ENCODE results near the gene CCDC33. TPM values are rescaled to one million over a fixed set of nuclear protein-coding genes. Genes with fewer than 3 reads are reported as not detected.

Gene CCDC33
- total and polyA plus RNA-seq, 2 donors (not counting 3 experiments of a cell fraction or from before 2014, with no cell fraction given), result not detected

DNA sequence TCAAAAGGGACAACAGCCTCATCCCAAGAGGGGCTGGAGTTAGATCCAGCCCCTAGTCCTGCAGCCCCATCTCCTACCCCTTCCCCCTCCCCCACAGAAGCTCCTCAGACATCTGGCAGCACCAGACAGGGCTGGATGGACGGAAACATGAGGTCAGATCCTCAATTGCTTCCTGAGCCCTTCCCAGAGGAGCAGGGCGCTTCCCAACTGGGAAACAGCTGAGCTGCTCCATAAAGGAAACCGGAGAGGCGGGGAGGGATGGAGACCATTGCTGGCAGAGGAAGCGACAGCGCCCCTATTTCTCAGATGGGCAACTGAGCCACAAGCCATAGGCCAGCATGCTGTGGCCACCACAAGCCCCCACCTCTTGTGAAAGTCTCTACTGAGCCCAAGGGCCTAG is 149.6 kb downstream of the CCDC33 start:
- dilution Hi-C loops (cut with MboI; ENCODE audit: extremely low pct_ligation_motif_present, low sequenced_read_pairs), result no loop called here
- Histone ChIP-seq H3K9ac (replicated peaks; ENCODE audit: extremely low read depth, insufficient read depth, low read length) (no peak overlapping the region), H3K79me2 (ENCODE audit: control insufficient read depth, insufficient read depth, low read length) (no peaks in the 10 kb centered on the region), H3K4me1 (ENCODE audit: control insufficient read depth, extremely low read depth, insufficient read depth, low read length) (peaks cover 28% of the 10 kb centered on the region), H2AFZ (ENCODE audit: low read depth, low read length) (no peak overlapping the region), H3K4me2 (ENCODE audit: insufficient read depth, low read length) (no peak overlapping the region), H4K20me1 (replicated peaks; ENCODE audit: control insufficient read depth, extremely low read depth, insufficient read depth, low read length) (no peaks in the 10 kb centered on the region), H3K36me3 (ENCODE audit: control insufficient read depth in 2 of 2, extremely low read depth in 1 of 2, insufficient read depth in 2 of 2, low read length in 2 of 2) (no peaks in the 10 kb centered on the region), H3K9me1 (replicated peaks; ENCODE audit: control insufficient read depth, extremely low read depth, insufficient read depth, low read length) (no peaks in the 10 kb centered on the region), H3K9me3 (replicated peaks; ENCODE audit: control insufficient read depth, insufficient read depth, low read length) (no peaks in the 10 kb centered on the region), H3K4me3 (replicated peaks in 1 of 3; ENCODE audit: insufficient read depth in 1 of 3, low read depth in 1 of 3, low read length in 3 of 3) (no peak overlapping the region), H3K27me3 (ENCODE audit: control insufficient read depth in 2 of 2, insufficient read depth in 2 of 2, low read length in 2 of 2) (no peaks in the 10 kb centered on the region), H3K27ac (ENCODE audit: insufficient read depth, low read depth, low read length) (peak overlapping the region; percentile 43)
- peak; percentile 39 for DNase-seq (ENCODE audit: low read depth, low spot score)
- CTCF ChIA-PET, result interaction anchor here (0.5 to 13.9 kb wide), 16 partner anchors 10 to 385 kb away, joined by 3 to 313 read pairs (median 6); partner anchors contain the start of genes SEMA7A and UBL7
- peak; percentile 90 for FAIRE-seq
- POLR2A ChIA-PET, result interaction anchor here (0.6 to 0.8 kb wide), 2 partner anchors 16 to 46 kb away, joined by 3 read pairs; no protein-coding TSS in a partner anchor
- TF ChIP-seq JUN (IDR thresholded peaks at IDR 0.05; ENCODE audit: borderline replicate concordance, insufficient read depth, insufficient read length, low read depth), result peak; percentile 18
- no peak for TF ChIP-seq POLR2AphosphoS5 (IDR thresholded peaks at IDR 0.05; ENCODE audit: insufficient read depth, low read depth, low read length)
- TF ChIP-seq POLR2A (IDR thresholded peaks at IDR 0.05; ENCODE audit: low read depth, low read length), result no peak
- TF ChIP-seq, protein P1, sequence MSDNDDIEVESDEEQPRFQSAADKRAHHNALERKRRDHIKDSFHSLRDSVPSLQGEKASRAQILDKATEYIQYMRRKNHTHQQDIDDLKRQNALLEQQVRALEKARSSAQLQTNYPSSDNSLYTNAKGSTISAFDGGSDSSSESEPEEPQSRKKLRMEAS (IDR thresholded peaks at IDR 0.05; ENCODE audit: insufficient read depth, insufficient read length), result no peak
- TF ChIP-seq GATA2 (IDR thresholded peaks at IDR 0.05; ENCODE audit: insufficient read depth, insufficient read length, low read depth, low read length), result no peak
- no peak for TF ChIP-seq EZH2 (IDR thresholded peaks at IDR 0.05; ENCODE audit: borderline replicate concordance, low read depth, low read length, severe bottlenecking)
- no peak for TF ChIP-seq FOS (IDR thresholded peaks at IDR 0.05; ENCODE audit: borderline replicate concordance, insufficient read depth, low read length)
- intact Hi-C loops (cut with micrococcal nuclease), result loop anchor here (1.0 kb wide), 2 partner anchors 48 to 161 kb away; partner anchors contain the start of gene SEMA7A
- no TSS peak for BruUV-seq (replicated peaks)

Other genes with a start within 250 kb of the CCDC33 start
- 12.4 and 12.9 TPM in 2 replicates for gene STOML1, start 244.0 kb upstream of the CCDC33 start, total RNA-seq
- 15.4 and 16.7 TPM in 2 replicates for gene STOML1, start 244.0 kb upstream of the CCDC33 start, polyA plus RNA-seq
- 77.4 and 79.6 TPM in 2 replicates for gene PML, start 241.6 kb upstream of the CCDC33 start, total RNA-seq
- gene PML, start 241.6 kb upstream of the CCDC33 start, polyA plus RNA-seq, result 30.4 and 32.2 TPM in 2 replicates
- gene GOLGA6A, start 153.8 kb upstream of the CCDC33 start, total RNA-seq, result not detected in 2 replicates
- gene GOLGA6A, start 153.8 kb upstream of the CCDC33 start, polyA plus RNA-seq, result not detected in 2 replicates
- not detected in 2 replicates for gene ISLR2, start 105.7 kb upstream of the CCDC33 start, total RNA-seq
- not detected in 2 replicates for gene ISLR2, start 105.7 kb upstream of the CCDC33 start, polyA plus RNA-seq
- gene ISLR, start 62.6 kb upstream of the CCDC33 start, total RNA-seq, result not detected in 2 replicates
- gene ISLR, start 62.6 kb upstream of the CCDC33 start, polyA plus RNA-seq, result not detected in 2 replicates
- not detected in 2 replicates for gene STRA6, start 33.5 kb upstream of the CCDC33 start, total RNA-seq
- not detected in 2 replicates for gene STRA6, start 33.5 kb upstream of the CCDC33 start, polyA plus RNA-seq
- not detected in 2 replicates for gene CYP11A1, start 131.3 kb downstream of the CCDC33 start, total RNA-seq
- 0.08 TPM in 1 of 2 replicates, not detected in the other for gene CYP11A1, start 131.3 kb downstream of the CCDC33 start, polyA plus RNA-seq
- 1.3 and 1.7 TPM in 2 replicates for gene SEMA7A, start 197.6 kb downstream of the CCDC33 start, total RNA-seq
- 2.0 and 3.0 TPM in 2 replicates for gene SEMA7A, start 197.6 kb downstream of the CCDC33 start, polyA plus RNA-seq
- gene UBL7, start 224.8 kb downstream of the CCDC33 start, total RNA-seq, result 31.9 and 32.8 TPM in 2 replicates
- gene UBL7, start 224.8 kb downstream of the CCDC33 start, polyA plus RNA-seq, result 90.4 and 109 TPM in 2 replicates

Data from endothelial cell of umbilical vein (primary cell).